Measurements from ENCODE around the gene MYO5A. TPM values are rescaled to one million over a fixed set of nuclear protein-coding genes. Genes with fewer than 3 reads are reported as not detected.

Gene MYO5A
- total RNA-seq, 1 experiment from 2014 or later, result 21.8 TPM

DNA sequence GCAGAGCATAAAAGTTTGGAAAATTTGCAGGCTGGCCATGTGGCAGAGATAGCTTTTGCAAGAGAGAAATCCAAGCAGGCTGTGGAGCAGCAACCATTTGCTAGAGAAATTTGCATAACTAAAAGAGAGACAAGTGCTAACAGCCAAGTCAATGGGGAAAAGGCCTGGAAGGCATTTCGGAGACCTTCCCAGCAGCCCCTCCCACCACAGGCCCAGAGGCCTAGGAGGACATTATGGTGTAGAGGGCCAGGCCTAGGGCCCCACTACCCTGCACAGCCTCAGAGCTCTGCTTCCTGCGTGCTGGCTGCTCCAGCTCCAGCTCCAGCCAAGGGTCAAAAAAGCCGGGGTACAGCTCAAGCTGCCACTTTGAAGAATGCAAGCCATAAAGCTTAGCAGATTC lies 82.7 kb downstream of the MYO5A start:
- Histone ChIP-seq H2BK5ac (ENCODE audit: insufficient read length, low read length) (no peak overlapping the region), H3K27me3 (ENCODE audit: insufficient read depth, low read length) (no peaks in the 10 kb centered on the region), H4K8ac (replicated peaks; ENCODE audit: insufficient read length, low read depth, low read length) (no peak overlapping the region), H4K91ac (ENCODE audit: insufficient read length, low read depth, low read length) (no peak overlapping the region), H2BK12ac (ENCODE audit: insufficient read length, low read depth, low read length) (no peak overlapping the region), H2BK120ac (ENCODE audit: low read depth, low read length, poor library complexity, severe bottlenecking) (no peak overlapping the region), H3K79me2 (ENCODE audit: insufficient read depth, low read length) (no peaks in the 10 kb centered on the region), H2BK20ac (ENCODE audit: low read depth, low read length, poor library complexity, severe bottlenecking) (no peak overlapping the region), H3K9ac (ENCODE audit: extremely low read depth, insufficient read length, low read length) (no peak overlapping the region), H2AFZ (ENCODE audit: low read length) (no peak overlapping the region), H3K23me2 (ENCODE audit: insufficient read length, low read depth, low read length, poor library complexity, severe bottlenecking) (no peaks in the 10 kb centered on the region), H3K23ac (ENCODE audit: insufficient read length, low read depth, low read length) (no peak overlapping the region), H3K4ac (ENCODE audit: low read depth, low read length) (no peak overlapping the region), H2BK15ac (ENCODE audit: low read depth, low read length) (no peak overlapping the region), H4K5ac (ENCODE audit: insufficient read length, low read depth, low read length) (no peak overlapping the region), H2AK5ac (ENCODE audit: insufficient read length, low read length) (no peak overlapping the region), H3K9me3 (ENCODE audit: control insufficient read depth, low read depth, low read length) (peaks cover 11% of the 10 kb centered on the region), H3K14ac (ENCODE audit: insufficient read depth, low read length) (no peak overlapping the region), H3K4me1 (ENCODE audit: insufficient read depth, low read length) (peaks cover 2% of the 10 kb centered on the region; the same call in 1 of the 2 replicates), H3K79me1 (ENCODE audit: insufficient read depth, low read depth, low read length, poor library complexity, severe bottlenecking) (no peaks in the 10 kb centered on the region), H3K56ac (ENCODE audit: insufficient read length, low read depth, low read length) (no peak overlapping the region), H3K4me2 (ENCODE audit: insufficient read depth, insufficient read length, low read length) (no peak overlapping the region), H3T11ph (ENCODE audit: low read length) (no peak overlapping the region), H3K18ac (ENCODE audit: insufficient read length, low read depth, low read length) (no peak overlapping the region), H4K20me1 (ENCODE audit: control insufficient read depth, insufficient read depth, insufficient read length) (no peaks in the 10 kb centered on the region), H3K27ac (ENCODE audit: insufficient read length, low read depth, low read length) (no peak overlapping the region)
- peaks cover 25 to 27% of the 10 kb centered on the region in 2 experiments for H3K4me1 Mint-ChIP-seq
- TF ChIP-seq CTCF (conservative IDR thresholded peaks at IDR 0.05), result no peak
- H3K27ac Mint-ChIP-seq, result no peak overlapping the region; a peak in 1 of 7 replicates
- H3K27me3 Mint-ChIP-seq (ENCODE audit: low read depth), result peaks cover 3% of the 10 kb centered on the region
- no CpG with 5 or more reads among the region's 3 CpGs for WGBS (ENCODE audit: extremely low coverage, insufficient read length, low lambda C conversion rate)
- DNase-seq, result peak; percentile 57
- H3K9me3 Mint-ChIP-seq, result peaks cover 22 to 26% of the 10 kb centered on the region in 2 experiments
- H3K4me3 Mint-ChIP-seq, result no peak overlapping the region
- peaks cover 24 to 28% (median 27%) of the 10 kb centered on the region in 3 experiments for H3K36me3 Mint-ChIP-seq (ENCODE audit: insufficient read depth in 1 of 3, low read depth in 3 of 3)
